SK-N-SH treated with all-trans-retinoic acid at 6 μM for 48 hours (cell line): ENCODE data around the gene GIPC2.
"Not testable (repeated sequence)": the region's sequence is repeated elsewhere in the genome, so short reads cannot be mapped to it uniquely, and the experiment has no call there.

Source experiments
- ATAC-seq: fragments of 200-7000 bp; cut with Tn5 transposase; 3 replicates; pipeline ENCODE4 v1.9.1; 2020; ENCODE audit warnings: mild to moderate bottlenecking, moderate library complexity
- ARNTL ChIP-seq: fragments of 450-650 bp; formaldehyde crosslinking; IDR thresholded peaks from 2 replicates; pipeline ENCODE4 v1.5.0; 2020; ENCODE audit warnings: low read depth, mild to moderate bottlenecking, moderate library complexity, borderline replicate concordance
- BACH2 ChIP-seq: fragments of 250-450 bp; sonication (Bioruptor Pico); IDR thresholded peaks from 2 replicates; pipeline ENCODE4 v1.9.0; 2021; ENCODE audit warnings: mild to moderate bottlenecking, borderline replicate concordance
- CREB5 ChIP-seq: fragments of 250-450 bp; sonication (Bioruptor Pico); IDR thresholded peaks from 2 replicates; pipeline ENCODE4 v1.5.1; 2020; ENCODE audit warnings: low read depth, mild to moderate bottlenecking, moderate library complexity
- CSDC2 ChIP-seq: fragments of 250-450 bp; sonication (Bioruptor Pico); IDR thresholded peaks from 2 replicates; pipeline ENCODE4 v1.5.0; 2020; ENCODE audit warnings: mild to moderate bottlenecking, moderate library complexity
- ESRRG ChIP-seq: fragments of 250-450 bp; sonication (Bioruptor Pico); IDR thresholded peaks from 2 replicates; pipeline ENCODE4 v1.6.1; 2021; ENCODE audit warnings: mild to moderate bottlenecking
- GLIS3 ChIP-seq: fragments of 250-450 bp; sonication (Bioruptor Pico); IDR thresholded peaks from 2 replicates; pipeline ENCODE4 v1.5.0; 2020; ENCODE audit warnings: mild to moderate bottlenecking, moderate library complexity
- OSR1 ChIP-seq: fragments of 250-450 bp; sonication (Bioruptor Pico); IDR thresholded peaks from 2 replicates; pipeline ENCODE4 v1.8.0; 2022; ENCODE audit warnings: moderate library complexity, mild to moderate bottlenecking, inconsistent platforms
- POU6F1 ChIP-seq: fragments of 250-450 bp; sonication (Bioruptor Pico); IDR thresholded peaks from 2 replicates; pipeline ENCODE4 v1.8.0; 2021; ENCODE audit warnings: low read depth, mild to moderate bottlenecking, moderate library complexity, borderline replicate concordance
- PPARA ChIP-seq: fragments of 250-450 bp; sonication (Bioruptor Pico); IDR thresholded peaks from 2 replicates; pipeline ENCODE4 v1.5.0; 2020; ENCODE audit warnings: mild to moderate bottlenecking, borderline replicate concordance
- SNAI2 ChIP-seq: fragments of 250-450 bp; sonication (Bioruptor Pico); IDR thresholded peaks from 2 replicates; pipeline ENCODE4 v1.5.0; 2020; ENCODE audit warnings: mild to moderate bottlenecking, moderate library complexity
- TCF4 ChIP-seq: fragments of 250-450 bp; sonication (Bioruptor Pico); IDR thresholded peaks from 2 replicates; pipeline ENCODE4 v1.8.0; 2021; ENCODE audit warnings: mild to moderate bottlenecking, moderate library complexity, borderline replicate concordance
- TOX ChIP-seq: fragments of 250-450 bp; sonication (Bioruptor Pico); IDR thresholded peaks from 2 replicates; pipeline ENCODE4 v1.8.0; 2021; ENCODE audit warnings: mild to moderate bottlenecking, moderate library complexity, borderline replicate concordance
- ZC3H10 ChIP-seq: fragments of 250-450 bp; sonication (Bioruptor Pico); IDR thresholded peaks from 2 replicates; pipeline ENCODE4 v1.5.1; 2021; ENCODE audit warnings: mild to moderate bottlenecking, moderate library complexity
- ZFP3 ChIP-seq: fragments of 250-450 bp; sonication (Bioruptor Pico); IDR thresholded peaks from 2 replicates; pipeline ENCODE4 v1.5.0; 2020; ENCODE audit warnings: mild to moderate bottlenecking, moderate library complexity
- ZFP30 ChIP-seq: fragments of 450-650 bp; formaldehyde crosslinking; IDR thresholded peaks from 2 replicates; pipeline ENCODE4 v1.5.0; 2022; ENCODE audit warnings: mild to moderate bottlenecking, moderate library complexity
- ZNF565 ChIP-seq: fragments of 450-650 bp; formaldehyde crosslinking; conservative IDR thresholded peaks from 2 replicates; pipeline ENCODE4 v1.5.0; 2020; ENCODE audit warnings: low read depth, mild to moderate bottlenecking, moderate library complexity
- ZNF70 ChIP-seq: fragments of 450-650 bp; formaldehyde crosslinking; IDR thresholded peaks from 2 replicates; pipeline ENCODE4 v1.5.0; 2020; ENCODE audit warnings: mild to moderate bottlenecking, moderate library complexity
- ZNF8 ChIP-seq: fragments of 450-650 bp; formaldehyde crosslinking; IDR thresholded peaks from 2 replicates; pipeline ENCODE4 v1.5.0; 2020; ENCODE audit warnings: mild to moderate bottlenecking, moderate library complexity
- TF ChIP-seq, protein P1 (sequence below): fragments of 250-450 bp; sonication (Bioruptor Pico); IDR thresholded peaks from 2 replicates; pipeline ENCODE4 v1.8.0; 2020; ENCODE audit warnings: mild to moderate bottlenecking, moderate library complexity, borderline replicate concordance
- TF ChIP-seq, protein P2 (sequence below): fragments of 250-450 bp; sonication (Bioruptor Pico); IDR thresholded peaks from 2 replicates; pipeline ENCODE4 v1.5.1; 2021; ENCODE audit warnings: mild to moderate bottlenecking, moderate library complexity

GIPC2 gene

GRCh38 chr1:78102916-78103315, 57.1 kb downstream of the GIPC2 start:
- ATAC-seq: no peak
- TF ChIP-seq ZNF70 (CRISPR knock-in tag) (no peak), ZFP3 (CRISPR knock-in tag) (no peak)
- TF ChIP-seq, all 23 proteins: peak for 0

GRCh38 chr1:78104322-78104721, 58.6 kb downstream of the GIPC2 start:
- TF ChIP-seq ARNTL (CRISPR knock-in tag) (no peak), POU6F1 (no peak), TOX (CRISPR knock-in tag) (no peak), ZFP3 (CRISPR knock-in tag) (no peak), PPARA (CRISPR knock-in tag) (no peak), OSR1 (no peak), CREB5 (CRISPR knock-in tag) (no peak), CSDC2 (no peak), BACH2 (no peak), TCF4 (CRISPR knock-in tag) (no peak), GLIS3 (CRISPR knock-in tag) (no peak), ZFP30 (CRISPR knock-in tag) (no peak)
- TF ChIP-seq, protein P1, sequence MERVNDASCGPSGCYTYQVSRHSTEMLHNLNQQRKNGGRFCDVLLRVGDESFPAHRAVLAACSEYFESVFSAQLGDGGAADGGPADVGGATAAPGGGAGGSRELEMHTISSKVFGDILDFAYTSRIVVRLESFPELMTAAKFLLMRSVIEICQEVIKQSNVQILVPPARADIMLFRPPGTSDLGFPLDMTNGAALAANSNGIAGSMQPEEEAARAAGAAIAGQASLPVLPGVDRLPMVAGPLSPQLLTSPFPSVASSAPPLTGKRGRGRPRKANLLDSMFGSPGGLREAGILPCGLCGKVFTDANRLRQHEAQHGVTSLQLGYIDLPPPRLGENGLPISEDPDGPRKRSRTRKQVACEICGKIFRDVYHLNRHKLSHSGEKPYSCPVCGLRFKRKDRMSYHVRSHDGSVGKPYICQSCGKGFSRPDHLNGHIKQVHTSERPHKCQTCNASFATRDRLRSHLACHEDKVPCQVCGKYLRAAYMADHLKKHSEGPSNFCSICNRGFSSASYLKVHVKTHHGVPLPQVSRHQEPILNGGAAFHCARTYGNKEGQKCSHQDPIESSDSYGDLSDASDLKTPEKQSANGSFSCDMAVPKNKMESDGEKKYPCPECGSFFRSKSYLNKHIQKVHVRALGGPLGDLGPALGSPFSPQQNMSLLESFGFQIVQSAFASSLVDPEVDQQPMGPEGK (CRISPR knock-in tag): no peak
- peak; percentile 12; the same call in 1 of the 3 replicates for ATAC-seq

- not testable (repeated sequence) for ATAC-seq
Measured at GRCh38 chr1:78109659-78110058, 63.9 kb downstream of the GIPC2 start.

DNA sequence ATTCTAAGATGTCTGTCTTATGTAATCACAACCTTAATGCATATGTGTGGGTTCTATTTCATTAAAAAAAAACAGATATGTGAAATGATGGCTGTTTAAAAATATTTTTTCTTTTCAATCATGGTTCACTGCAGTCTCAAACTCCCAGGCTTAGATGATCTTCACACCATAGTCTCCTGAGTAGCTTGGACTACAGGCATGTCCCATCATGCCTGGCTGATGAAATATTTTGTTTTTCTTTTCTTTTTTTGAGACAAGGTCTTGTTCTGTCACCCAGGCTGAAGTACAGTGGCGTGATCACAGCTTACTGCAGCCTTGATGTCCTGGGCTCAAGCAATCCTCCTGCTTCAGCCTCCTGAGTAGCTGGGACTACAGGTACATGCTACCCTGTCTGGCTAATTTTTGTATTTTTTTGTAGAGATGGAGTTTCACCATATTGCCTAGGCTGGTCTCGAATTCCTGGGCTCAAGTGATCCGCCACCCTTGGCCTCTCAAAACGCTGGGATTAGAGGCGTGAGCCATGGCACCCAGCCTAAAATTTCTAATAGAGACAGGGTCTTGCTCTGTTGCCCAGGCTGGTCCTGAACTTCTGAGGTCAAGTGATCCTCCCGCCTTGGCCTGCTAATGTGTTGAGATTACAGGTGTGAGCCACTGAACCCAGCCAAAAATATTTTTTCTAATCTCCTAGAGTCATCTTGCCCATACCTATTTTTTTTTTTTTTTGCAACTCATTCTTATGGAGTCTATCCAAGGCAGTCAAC, 67.6 kb downstream of the GIPC2 start:
- TF ChIP-seq, protein P1 (CRISPR knock-in tag): no peak
- TF ChIP-seq ZNF565 (CRISPR knock-in tag): no peak
- TF ChIP-seq CREB5 (CRISPR knock-in tag): no peak
- no peak for TF ChIP-seq ZNF70 (CRISPR knock-in tag)
- TF ChIP-seq, protein P2, sequence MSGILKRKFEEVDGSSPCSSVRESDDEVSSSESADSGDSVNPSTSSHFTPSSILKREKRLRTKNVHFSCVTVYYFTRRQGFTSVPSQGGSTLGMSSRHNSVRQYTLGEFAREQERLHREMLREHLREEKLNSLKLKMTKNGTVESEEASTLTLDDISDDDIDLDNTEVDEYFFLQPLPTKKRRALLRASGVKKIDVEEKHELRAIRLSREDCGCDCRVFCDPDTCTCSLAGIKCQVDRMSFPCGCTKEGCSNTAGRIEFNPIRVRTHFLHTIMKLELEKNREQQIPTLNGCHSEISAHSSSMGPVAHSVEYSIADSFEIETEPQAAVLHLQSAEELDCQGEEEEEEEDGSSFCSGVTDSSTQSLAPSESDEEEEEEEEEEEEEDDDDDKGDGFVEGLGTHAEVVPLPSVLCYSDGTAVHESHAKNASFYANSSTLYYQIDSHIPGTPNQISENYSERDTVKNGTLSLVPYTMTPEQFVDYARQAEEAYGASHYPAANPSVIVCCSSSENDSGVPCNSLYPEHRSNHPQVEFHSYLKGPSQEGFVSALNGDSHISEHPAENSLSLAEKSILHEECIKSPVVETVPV (CRISPR knock-in tag): no peak
- TF ChIP-seq ZNF8 (CRISPR knock-in tag): no peak
- TF ChIP-seq CSDC2: no peak
- TF ChIP-seq ESRRG (CRISPR knock-in tag): no peak
- no peak for TF ChIP-seq ZC3H10 (CRISPR knock-in tag)
- TF ChIP-seq GLIS3 (CRISPR knock-in tag): no peak
- TF ChIP-seq ZFP3 (CRISPR knock-in tag): no peak
- no peak for TF ChIP-seq TCF4 (CRISPR knock-in tag)
- TF ChIP-seq TOX (CRISPR knock-in tag): no peak
- TF ChIP-seq SNAI2 (CRISPR knock-in tag): no peak
- ATAC-seq: no peak
